Renal cortex interstitium (tissue), 11 donors: ENCODE data around the gene DNMT3B. TPM values are rescaled to one million over a fixed set of nuclear protein-coding genes. Genes with fewer than 3 reads are reported as not detected.

Experiments used
- DNase-seq, 11 donors: peaks; one replicate each; pipeline ENCODE4 v3.0.0-alpha.2; 2013; ENCODE audit warnings: low read depth in 9 of 11, low spot score in 4 of 11; ENCODE audit errors: extremely low read depth in 1 of 11
- polyA plus RNA-seq, 3 donors: library from polyadenylated mRNA; unstranded; fragments of 120-200 nt; gene quantifications; one replicate each; pipeline ENCODE4 v1.2.1, GENCODE V29; 2013; ENCODE audit not compliant: insufficient read length in 3 of 3

The DNMT3B gene
- polyA plus RNA-seq, 3 donors, result 7.6 to 8.1 (median 8.0) TPM

DNA sequence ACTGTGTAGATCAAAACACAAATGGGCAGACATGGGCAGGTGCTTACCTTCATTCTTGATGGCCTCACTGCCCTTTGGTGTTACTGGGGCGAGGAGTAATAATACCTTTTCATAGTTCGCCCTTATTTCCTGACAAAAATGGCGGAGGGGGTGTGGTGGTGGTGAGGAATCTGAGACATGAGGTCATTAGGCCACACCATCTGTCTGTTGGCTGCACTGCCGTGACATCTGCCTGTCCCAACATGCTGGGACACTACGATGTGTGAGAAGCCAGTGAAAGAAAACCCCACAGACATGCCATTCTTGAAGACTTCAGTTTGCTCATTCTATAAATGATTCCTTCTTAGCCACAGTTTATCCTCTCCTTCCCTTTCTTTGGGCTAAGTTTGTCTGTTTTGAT, 44.2 kb downstream of the DNMT3B start:
- DNase-seq, result no peak

DNA sequence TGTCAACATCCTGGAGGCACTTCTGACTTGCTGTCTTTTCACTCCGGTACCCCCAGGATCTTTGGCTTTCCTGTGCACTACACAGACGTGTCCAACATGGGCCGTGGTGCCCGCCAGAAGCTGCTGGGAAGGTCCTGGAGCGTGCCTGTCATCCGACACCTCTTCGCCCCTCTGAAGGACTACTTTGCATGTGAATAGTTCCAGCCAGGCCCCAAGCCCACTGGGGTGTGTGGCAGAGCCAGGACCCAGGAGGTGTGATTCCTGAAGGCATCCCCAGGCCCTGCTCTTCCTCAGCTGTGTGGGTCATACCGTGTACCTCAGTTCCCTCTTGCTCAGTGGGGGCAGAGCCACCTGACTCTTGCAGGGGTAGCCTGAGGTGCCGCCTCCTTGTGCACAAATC, 45.5 kb downstream of the DNMT3B start:
- DNase-seq, result peak in 2 of 11 donors; percentile 27 to 36

DNA sequence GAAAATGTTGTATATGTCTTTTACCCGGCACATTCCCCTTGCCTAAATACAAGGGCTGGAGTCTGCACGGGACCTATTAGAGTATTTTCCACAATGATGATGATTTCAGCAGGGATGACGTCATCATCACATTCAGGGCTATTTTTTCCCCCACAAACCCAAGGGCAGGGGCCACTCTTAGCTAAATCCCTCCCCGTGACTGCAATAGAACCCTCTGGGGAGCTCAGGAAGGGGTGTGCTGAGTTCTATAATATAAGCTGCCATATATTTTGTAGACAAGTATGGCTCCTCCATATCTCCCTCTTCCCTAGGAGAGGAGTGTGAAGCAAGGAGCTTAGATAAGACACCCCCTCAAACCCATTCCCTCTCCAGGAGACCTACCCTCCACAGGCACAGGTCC, 46.3 kb downstream of the DNMT3B start:
- DNase-seq, result no peak

DNA sequence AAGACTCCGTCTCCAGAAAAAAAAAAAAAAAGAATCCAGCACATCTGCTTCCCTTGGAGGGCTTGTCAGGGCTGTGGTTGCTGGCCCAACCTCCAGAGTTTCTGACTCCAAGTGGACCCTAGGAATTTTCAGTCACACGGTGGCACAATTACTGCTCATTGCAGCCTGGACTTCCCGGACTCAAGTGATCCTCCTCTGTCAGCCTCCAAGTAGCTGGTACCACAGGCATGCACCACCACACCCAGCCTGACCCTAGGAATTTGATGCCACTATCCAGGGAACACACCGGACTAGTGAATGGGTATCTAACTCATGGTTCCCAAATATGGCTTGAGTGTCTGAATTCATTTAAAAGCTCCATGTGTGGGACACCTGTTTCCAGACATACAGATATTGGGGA, 47.7 kb downstream of the DNMT3B start:
- no peak for DNase-seq

DNA sequence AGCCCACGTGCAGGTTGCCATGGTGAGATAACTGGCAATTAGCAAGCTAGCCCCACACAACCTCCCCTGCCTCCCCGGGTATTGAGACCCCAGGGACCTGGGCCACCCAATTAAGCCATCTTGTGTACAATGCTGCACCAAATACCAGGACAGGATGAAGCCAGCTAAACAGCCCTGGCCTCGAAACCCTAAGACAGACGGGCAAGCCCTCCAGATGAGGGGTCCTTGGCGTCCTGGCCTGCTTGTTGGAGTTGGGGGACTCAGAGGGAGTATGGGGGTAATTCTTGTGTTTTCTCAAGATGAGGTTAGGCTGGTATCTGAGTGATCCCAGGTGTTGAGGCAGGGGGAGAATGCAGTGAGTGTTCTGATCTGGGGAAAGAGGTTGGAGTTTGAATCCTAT, 48.8 kb downstream of the DNMT3B start:
- no peak for DNase-seq

DNA sequence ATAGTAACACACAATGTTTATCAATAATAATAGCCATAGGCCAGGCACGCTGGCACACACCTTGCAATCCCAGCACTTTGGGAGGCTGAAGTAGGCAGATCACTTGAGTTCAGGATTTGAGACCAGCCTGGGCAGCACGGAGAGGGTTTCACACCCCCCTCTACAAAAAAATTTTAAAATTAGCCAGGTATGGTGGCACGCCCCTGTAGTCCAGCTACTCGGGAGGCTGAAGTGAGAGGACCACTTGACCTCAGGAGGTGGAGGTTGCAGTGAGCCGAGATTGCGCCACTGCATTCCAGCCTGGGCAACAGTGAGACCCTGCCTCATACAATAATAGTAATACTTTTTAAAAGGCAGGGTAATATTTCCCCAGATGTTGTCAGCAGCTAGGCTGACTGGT, 49.7 kb downstream of the DNMT3B start:
- DNase-seq, result no peak

DNA sequence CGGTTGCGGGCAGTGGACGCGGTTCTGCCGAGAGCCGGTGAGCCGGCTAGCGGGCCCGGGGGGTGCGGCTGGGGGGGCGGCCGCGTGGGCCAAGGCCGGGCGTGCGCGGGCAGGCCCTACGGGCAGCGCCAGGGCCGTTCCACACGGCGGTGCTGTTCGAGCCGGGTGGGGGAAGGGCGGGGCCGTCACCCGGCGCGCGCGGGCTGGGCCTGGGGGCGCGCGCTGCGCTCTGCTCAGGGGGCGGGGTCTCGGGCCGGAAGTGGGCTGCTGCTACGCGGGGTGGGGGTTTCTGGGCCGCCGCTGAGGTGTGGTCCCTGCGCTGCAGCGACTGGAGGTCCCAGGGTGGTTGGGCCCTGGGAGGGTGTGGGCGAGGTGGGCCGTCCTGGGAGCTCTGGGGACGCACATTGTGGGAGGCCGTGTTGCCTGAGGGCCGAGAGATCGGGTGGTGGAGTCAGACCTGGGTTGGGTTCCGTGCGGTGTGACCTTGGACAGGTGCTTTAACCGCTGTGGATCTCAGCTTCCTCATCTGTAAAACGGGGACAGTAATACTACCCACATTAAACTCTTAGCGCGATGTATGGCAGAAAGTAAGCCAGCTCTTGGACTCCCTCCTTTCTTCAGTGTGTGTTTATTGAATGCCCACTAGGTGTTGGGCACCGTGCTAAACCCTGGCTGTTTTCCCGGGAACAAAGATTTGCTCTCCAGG, 58.0 kb downstream of the DNMT3B start:
- DNase-seq, result peak in 10 of 11 donors; percentile 44 to 79 (median 60)

DNA sequence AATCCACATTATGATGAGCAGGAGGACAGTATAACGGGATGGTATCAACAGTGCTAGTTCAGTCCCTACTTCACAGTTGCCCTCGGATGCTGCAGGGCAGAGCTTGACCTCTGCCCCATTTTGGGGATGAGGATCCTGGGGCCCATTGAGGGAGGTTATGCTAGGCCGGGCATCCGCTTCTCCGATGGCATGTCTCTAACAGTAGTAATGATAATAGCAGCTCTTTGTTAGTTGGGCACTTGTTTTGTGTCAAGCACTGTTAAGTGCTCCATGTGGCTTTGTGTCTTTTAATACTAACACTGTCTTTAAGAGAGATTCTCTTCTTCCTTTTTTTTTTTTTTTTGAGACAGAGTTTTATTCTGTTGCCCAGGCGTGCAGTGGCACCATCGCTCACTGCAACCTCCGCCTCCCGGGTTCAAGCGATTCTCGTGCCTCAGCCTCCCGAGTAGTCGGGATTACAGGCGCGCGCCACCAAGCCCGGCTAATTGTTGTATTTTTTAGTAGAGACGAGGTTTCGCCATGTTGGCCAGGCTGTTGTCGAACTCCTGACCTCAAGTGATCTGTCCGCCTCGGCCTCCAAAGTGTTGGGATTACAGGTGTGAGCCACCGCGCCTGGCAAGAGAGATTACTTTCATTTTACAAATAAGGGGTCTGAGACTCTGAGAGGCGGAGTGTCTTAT, 58.7 kb downstream of the DNMT3B start:
- DNase-seq, result peak in 1 of 11 donors; percentile 16

DNA sequence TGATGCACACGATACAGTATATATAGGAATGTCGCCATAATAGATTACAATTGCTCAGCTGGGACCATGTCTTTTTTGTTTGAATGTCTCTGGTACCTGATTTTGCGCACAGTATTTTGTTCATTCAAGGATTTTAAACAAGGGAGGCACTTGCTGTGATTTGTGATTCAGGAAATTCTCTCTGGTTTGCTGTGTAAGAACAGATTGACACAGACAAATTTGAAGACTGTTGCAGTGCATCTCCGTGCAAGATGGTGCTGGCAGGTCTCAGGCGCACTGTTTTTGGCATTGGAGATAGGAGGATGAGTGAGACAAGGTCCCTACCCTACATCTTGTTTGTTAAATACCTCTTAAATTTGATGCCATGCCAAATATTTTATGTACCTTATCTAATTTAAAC, 60.0 kb downstream of the DNMT3B start:
- DNase-seq, result no peak

DNA sequence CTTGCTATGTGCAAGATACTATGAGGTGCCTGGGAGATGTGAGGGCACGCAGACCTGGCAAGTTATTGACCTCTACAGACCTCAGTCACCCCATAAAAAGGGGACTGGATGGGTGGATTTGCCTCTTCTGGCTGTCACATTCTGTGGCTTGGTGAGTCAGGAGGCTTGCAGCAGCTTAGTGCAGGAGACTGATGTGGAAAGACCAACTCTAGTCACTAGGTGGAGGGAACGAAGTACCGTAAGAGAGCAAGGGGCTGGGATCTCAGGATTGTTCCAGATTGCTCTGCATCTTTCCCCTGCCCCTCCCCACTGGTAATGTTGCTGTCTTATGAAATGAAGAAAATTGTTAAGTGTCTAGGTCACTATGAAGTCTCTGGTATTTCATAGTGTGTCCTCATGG, 60.9 kb downstream of the DNMT3B start:
- no peak for DNase-seq

DNA sequence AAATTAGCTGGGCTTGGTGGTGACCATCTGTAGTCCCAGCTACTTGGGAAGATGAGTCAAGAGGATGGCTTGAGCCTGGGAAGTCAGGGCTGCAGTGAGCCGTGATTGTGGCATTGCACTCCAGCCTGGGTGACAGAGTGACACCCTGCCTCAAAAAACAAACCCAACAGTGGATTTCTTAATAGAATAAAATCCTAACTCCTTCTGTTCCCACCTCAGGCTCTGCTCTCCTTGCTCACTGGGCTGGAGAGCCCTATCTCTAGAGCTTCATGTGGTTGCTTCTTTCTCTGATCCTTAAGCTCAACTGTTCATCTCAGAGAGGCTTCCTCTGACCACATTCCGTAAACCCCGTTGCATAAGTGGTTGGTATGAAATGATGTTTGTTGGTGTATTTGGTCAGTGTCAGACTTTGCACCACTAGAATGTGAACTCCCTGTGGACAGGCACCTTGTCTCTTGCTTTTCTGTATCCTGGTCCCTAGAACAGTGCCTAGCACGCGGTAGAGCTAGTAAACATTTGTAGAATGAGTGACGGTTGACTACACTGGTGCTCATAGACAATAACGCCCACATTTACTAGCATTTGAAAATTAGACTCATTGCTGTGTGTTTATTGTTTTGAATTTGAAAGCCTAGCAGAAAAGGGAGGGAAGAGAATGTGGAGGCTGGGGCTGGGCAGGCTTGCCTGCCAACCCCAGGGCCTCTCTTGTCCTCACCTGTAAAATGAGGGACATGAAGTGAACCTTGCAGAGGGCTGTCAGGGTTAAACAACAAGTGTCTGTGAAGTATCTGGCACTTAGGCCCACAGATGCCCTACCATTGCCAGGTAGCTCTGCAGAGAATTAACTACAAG, 61.8 kb downstream of the DNMT3B start:
- no peak for DNase-seq

DNA sequence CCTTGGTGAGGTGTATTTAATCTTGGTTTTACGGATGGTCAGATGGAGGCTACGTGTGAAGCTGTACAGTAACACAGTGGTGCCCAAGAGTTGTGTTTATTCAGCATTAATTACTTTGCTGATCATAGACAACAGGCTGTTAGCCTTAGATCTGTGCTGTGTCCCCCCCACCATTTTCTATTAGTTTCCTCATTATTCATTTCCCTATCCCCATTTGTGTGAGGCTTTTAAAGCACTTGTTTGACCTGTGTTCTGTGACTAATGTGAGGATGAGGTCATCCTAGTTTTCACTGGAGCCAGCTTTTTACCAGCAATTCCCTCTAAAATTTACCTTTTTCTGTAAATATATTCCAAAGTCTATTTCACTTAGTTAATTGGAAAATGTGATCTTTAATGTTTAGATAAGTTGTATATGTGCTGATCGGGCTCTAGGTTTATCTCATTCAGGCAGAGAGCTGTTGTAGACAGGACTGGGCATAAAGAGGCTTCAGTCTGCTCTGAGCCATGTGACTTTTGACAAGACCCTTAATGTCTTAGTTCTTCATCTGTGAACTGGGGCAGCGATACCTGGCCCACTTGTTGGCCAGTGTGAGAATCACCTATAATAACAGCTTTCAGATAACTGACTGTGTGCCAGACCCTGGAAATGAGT, 66.0 kb downstream of the DNMT3B start:
- peak in 1 of 11 donors; percentile 12 for DNase-seq

DNA sequence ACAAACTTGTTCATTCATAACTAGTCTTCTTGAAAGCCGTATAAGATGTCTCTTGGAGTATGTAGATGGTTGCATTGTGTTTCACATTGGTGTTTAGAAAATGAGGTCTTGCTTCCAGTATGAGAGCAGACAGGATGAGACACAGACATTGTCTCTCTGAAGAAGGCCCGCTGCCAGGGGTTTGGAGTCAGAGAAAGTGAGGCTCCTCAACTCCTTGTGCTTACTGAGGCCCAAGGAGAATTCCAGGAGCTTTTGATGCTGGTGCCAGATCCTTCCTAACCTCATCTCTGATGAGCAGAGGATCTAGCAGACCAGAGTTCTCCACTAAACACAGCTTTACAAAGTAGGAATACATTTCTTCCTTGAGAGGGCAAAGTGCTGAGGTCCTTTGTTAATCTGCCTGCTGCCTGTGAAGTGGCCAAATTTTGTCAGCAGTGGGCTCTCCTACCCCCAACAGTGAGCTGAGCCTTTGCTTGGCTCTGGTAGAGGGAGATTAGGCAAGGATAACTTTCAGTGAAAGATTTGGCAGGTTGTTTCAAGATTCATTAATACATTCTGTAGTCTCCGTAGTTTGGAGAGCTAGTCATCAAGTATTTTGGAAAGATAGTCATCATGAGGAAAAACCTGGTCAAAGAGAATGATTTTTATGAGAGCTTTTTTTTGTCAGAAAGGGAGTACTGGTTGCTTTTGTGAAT, 67.3 kb downstream of the DNMT3B start:
- no peak for DNase-seq

DNA sequence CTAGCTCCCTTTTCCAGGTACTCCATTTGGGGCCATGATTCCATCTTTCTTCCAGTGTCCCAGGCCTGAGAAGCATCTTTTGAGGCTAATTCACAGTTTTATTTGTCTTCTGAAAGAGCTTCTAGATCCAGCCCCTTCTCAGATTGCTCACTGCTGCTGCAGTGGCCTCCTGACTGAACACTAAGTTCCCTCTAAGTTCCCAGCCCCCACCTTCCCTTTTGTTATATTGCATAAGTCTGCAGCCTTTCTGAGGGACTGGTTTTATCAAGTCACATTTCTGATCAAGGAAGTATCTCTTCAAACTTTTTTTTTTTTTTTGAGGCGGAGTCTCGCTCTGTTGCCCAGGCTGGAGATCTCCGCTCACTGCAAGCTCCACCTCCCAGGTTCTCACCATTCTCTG, 68.3 kb downstream of the DNMT3B start:
- no peak for DNase-seq

DNA sequence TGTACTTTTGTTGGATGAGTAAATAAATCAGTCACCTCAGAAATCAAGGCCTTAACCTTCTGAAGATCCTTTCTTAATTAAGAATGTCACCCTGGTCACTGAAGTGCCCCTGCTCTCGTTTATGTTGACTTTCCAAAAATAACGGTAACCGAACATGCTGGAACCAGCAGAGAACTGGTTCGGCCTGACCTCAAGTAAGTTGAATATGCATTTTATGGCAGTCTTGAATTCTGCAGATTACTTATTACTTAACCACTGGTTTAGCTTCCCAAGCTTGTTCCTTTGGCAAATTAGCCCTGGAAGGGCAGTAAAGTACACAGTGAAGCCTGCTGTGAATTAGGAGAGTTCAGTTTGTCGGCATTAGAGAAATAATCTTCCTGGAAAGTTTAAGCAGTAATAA, 69.8 kb downstream of the DNMT3B start:
- peak in 1 of 11 donors; percentile 15 for DNase-seq

DNA sequence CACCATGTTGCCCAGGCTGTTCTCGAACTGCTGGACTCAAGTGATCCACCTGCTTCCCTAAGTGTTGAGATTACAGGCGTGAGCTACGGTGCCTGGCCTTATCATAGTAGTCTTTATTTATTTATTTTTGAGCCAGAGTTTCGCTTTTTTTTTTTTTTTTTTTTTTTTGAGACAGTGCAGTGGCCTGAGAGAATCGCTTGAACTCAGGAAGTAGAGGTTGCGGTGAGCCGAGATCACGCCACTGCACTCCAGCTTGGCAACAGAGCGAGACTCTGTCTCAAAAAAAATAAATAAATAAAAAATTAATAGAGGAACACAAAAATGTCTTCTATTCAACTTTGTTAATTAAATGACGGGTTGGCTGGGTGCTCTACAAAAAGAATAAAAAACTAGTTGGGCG, 70.5 kb downstream of the DNMT3B start:
- DNase-seq, result no peak

DNA sequence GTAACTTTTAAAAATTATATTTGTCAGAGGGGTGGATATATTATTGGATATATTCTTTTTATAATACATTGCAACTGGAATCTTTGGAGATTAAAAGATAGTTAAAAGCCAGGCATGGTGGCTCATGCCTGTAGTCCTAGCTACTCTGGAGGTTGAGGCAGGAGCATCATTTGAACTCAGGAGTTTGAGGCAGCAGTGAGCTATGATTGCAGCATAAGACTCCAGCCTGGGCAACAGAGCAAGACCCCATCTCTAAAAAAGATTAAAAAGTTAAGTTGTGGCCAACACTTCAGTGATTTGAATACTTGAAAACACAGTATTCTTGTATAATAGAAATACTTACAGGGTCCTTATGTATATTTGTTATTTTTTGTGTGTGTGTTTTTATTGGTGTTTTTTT, 72.8 kb downstream of the DNMT3B start:
- no peak for DNase-seq

DNA sequence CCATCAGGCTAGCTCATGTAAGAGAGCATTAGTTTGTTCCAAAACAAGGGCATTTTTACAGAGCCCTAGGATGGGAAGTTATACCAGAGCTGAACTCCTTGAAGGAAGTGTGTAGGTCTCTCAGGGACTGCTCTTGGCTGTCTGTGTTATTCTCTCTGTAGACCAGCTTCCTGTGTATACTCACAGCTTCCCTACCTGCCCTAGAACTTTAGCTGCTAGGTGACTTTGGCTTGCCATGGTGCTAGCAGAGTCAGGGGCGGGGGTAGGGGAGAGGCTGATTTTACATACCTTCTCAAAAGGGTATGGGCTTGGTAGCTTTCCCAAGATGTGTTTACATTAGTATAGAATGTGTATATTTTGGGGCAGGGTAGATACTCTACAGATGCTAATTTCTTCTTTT, 75.0 kb downstream of the DNMT3B start:
- no peak for DNase-seq
